Measurements from ENCODE around the gene SYNGAP1. TPM values are rescaled to one million over a fixed set of nuclear protein-coding genes. Genes with fewer than 3 reads are reported as not detected.
"Not testable (repeated sequence)": the region's sequence is repeated elsewhere in the genome, so short reads cannot be mapped to it uniquely, and the experiment has no call there.

The SYNGAP1 gene
- total RNA-seq (2014; rRNA removed; shearing (Covaris generic)): 2.5 and 5.7 TPM in 2 replicates

- peak; percentile 61 for DNase-seq (ENCODE audit: low read depth)
These were observed at the start of gene SYNGAP1 for GRCh38 chr6:33419580-33420490. Gene SYNGAP1, plus strand, starts transcription at chr6:33420065. Its CDS starts 200 bp downstream, at chr6:33420265.

GRCh38 chr6:33371901-33372300 is 48.0 kb upstream of the SYNGAP1 start:
- not testable (repeated sequence) for DNase-seq (ENCODE audit: low read depth)

GRCh38 chr6:33372526-33373123 is 47.2 kb upstream of the SYNGAP1 start:
- no peak for DNase-seq (ENCODE audit: low read depth)

- no peak for DNase-seq (ENCODE audit: low read depth)
These were observed 45.6 kb upstream of the SYNGAP1 start for GRCh38 chr6:33373960-33374910.

- peak; percentile 81 for DNase-seq (ENCODE audit: low read depth)
These were observed 44.7 kb upstream of the SYNGAP1 start for GRCh38 chr6:33375143-33375671.

GRCh38 chr6:33377171-33377570 is 42.7 kb upstream of the SYNGAP1 start:
- no peak for DNase-seq (ENCODE audit: low read depth)

- not testable (repeated sequence) for DNase-seq (ENCODE audit: low read depth)
These were observed 40.7 kb upstream of the SYNGAP1 start for GRCh38 chr6:33379184-33379583.

GRCh38 chr6:33380272-33380981 is 39.4 kb upstream of the SYNGAP1 start:
- no peak for DNase-seq (ENCODE audit: low read depth)

GRCh38 chr6:33383427-33384185 is 36.3 kb upstream of the SYNGAP1 start:
- DNase-seq (ENCODE audit: low read depth): no peak

- peak; percentile 64 for DNase-seq (ENCODE audit: low read depth)
These were observed 35.3 kb upstream of the SYNGAP1 start for GRCh38 chr6:33384581-33385020.

GRCh38 chr6:33390173-33390572 is 29.7 kb upstream of the SYNGAP1 start:
- DNase-seq (ENCODE audit: low read depth): no peak

- no peak for DNase-seq (ENCODE audit: low read depth)
These were observed 29.0 kb upstream of the SYNGAP1 start for GRCh38 chr6:33390767-33391277.

- DNase-seq (ENCODE audit: low read depth): peak; percentile 100
These were observed 28.5 kb upstream of the SYNGAP1 start, which contains the start of gene KIFC1 for GRCh38 chr6:33391278-33391921. Gene KIFC1, plus strand, starts transcription at chr6:33391823. Its CDS starts 163 bp downstream, at chr6:33391986.

GRCh38 chr6:33391922-33392594 is 27.8 kb upstream of the SYNGAP1 start:
- DNase-seq (ENCODE audit: low read depth): peak; percentile 57

GRCh38 chr6:33392595-33392948 is 27.3 kb upstream of the SYNGAP1 start:
- DNase-seq (ENCODE audit: low read depth): peak; percentile 47

- DNase-seq (ENCODE audit: low read depth): no peak
These were observed 26.9 kb upstream of the SYNGAP1 start for GRCh38 chr6:33392979-33393378.

GRCh38 chr6:33397541-33397940 is 22.3 kb upstream of the SYNGAP1 start:
- no peak for DNase-seq (ENCODE audit: low read depth)

GRCh38 chr6:33398601-33399000 is 21.3 kb upstream of the SYNGAP1 start:
- not testable (repeated sequence) for DNase-seq (ENCODE audit: low read depth)

- not testable (repeated sequence) for DNase-seq (ENCODE audit: low read depth)
These were observed 20.0 kb upstream of the SYNGAP1 start for GRCh38 chr6:33399881-33400280.

Data from M059J (cell line).